ENCODE measurements around the gene MVK.

DNA sequence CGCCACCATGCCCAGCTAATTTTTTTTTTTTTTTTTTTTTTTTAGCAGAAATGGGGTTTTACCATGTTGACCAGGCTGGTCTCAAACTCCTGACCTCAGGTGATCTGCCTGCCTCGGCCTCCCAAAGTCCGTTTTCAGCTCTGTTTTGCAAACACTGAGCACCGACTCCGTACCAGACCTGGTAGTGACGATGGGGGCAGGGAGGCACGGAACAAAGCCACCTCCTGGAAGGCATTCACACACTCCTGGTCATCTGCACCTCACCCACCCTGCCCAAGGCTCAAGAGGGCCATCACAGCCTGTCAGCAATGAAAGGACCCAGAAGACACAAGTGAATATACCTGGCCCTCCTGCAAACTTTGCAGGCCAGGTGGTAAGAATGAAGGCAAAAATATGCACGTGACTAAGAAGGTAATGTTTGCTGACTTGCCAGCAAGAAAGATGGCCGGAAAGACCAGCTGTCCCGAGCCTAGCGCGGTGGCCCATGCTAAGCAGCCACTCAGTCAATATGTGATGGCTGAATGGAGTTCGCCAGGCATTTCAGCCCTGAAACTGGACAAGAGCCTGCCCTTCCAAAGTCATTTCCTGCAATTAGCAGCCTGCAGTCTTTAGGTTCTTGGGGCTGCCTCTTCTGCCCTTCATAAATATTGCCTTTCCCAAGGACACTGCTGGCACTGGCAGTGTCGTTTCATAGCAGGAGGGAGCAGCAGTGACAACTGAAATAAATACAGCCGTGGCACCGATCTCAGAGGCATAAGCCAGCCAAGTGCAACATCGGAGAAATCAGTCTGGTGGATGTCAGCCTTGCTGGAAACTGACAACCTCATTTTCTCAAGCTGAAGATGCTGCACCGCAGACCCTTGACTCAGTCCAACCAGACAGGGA lies 17.9 kb upstream of the MVK start:
- TF ChIP-seq, protein P1, sequence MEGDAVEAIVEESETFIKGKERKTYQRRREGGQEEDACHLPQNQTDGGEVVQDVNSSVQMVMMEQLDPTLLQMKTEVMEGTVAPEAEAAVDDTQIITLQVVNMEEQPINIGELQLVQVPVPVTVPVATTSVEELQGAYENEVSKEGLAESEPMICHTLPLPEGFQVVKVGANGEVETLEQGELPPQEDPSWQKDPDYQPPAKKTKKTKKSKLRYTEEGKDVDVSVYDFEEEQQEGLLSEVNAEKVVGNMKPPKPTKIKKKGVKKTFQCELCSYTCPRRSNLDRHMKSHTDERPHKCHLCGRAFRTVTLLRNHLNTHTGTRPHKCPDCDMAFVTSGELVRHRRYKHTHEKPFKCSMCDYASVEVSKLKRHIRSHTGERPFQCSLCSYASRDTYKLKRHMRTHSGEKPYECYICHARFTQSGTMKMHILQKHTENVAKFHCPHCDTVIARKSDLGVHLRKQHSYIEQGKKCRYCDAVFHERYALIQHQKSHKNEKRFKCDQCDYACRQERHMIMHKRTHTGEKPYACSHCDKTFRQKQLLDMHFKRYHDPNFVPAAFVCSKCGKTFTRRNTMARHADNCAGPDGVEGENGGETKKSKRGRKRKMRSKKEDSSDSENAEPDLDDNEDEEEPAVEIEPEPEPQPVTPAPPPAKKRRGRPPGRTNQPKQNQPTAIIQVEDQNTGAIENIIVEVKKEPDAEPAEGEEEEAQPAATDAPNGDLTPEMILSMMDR (IDR thresholded peaks at IDR 0.05; ENCODE audit: insufficient read depth, low read depth, low read length): no peak
- no peak for TF ChIP-seq EZH2 (IDR thresholded peaks at IDR 0.05; ENCODE audit: insufficient read depth, low read length)

Measured in astrocyte (in vitro differentiated cells and primary cell).